ENCODE data around the gene EFNA5.

DNA sequence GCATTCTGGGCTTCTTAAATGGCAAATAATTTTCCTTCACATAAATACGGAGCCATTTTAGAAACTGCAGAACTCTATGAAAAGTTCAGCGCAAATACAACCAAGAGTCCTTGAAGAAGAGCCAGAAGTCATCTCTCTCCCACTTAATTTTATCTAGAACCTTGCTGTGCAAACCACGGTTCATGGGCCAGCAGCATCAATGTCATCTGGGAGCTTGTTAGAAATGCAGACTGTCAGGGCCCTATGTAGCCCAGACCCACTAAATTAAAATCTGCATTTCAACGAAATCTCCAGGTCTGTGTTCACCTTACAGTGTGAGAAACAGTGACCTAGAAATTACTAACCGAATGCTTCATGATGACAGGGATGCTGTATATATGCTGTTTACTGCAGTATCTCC lies 12.2 kb downstream of the EFNA5 start:
- TF ChIP-seq SUZ12 (IDR thresholded peaks at IDR 0.05; ENCODE audit: extremely low read depth, insufficient read depth, insufficient read length) (no peak), YY1 (IDR thresholded peaks at IDR 0.05; ENCODE audit: insufficient read depth, insufficient read length) (no peak), ZNF274 (IDR thresholded peaks at IDR 0.05; ENCODE audit: low read depth, low read length) (no peak)

All from NT2/D1 (cell line).